ENCODE measurements around the gene IGSF6. TPM values are rescaled to one million over a fixed set of nuclear protein-coding genes. Genes with fewer than 3 reads are reported as not detected.

Gene IGSF6
- polyA plus RNA-seq, 1 of the 3 experiments (the other 2 are of a cell fraction), result not detected

DNA sequence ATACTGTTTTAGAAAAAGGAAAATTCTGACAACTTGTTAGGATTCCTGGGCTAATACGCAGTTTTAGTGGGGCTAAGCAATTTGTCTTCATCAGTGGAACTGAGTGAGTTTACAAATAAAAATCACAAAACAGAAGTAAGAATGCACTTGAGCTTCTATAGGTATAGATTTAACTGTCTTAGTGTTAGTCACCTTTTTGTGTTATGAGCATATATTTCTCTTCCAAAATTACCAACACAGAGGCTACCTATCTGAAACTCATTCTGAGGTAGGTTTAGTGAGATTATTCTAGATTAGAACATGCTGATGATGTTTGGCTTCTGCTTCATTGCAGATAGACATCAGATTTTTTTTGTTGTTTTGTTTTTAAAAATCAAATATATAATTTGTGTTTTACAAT lies 29.9 kb downstream of the IGSF6 start:
- H3K36me3 ChIP-seq (replicated peaks in 1 of 2; ENCODE audit: control insufficient read depth in 1 of 2, insufficient read depth in 2 of 2, low read length in 1 of 2), result peaks cover 10 to 32% of the 10 kb centered on the region in 2 experiments
- no peak for DNase-seq
- 97% methylated on average over 1 of the region's 1 CpG for WGBS (ENCODE audit: low lambda C conversion rate)
- CTCF ChIA-PET, result interaction anchor here (1.4 to 2.0 kb wide), 2 partner anchors 18 to 35 kb away, joined by 3 to 6 read pairs; no protein-coding TSS in a partner anchor
- no peak overlapping the region for H3K4me3 ChIP-seq (ENCODE audit: low read depth in 2 of 2, low read length in 1 of 2)
- no peaks in the 10 kb centered on the region for H3K9me3 ChIP-seq
- H4K20me1 ChIP-seq (ENCODE audit: insufficient read depth), result no peaks in the 10 kb centered on the region
- H3K4me1 ChIP-seq (ENCODE audit: control insufficient read depth in 1 of 2, insufficient read depth in 2 of 2, low read depth in 1 of 2, low read length in 1 of 2), result peaks cover 19 to 27% of the 10 kb centered on the region in 2 experiments
- no peak overlapping the region for H3K4me2 ChIP-seq
- POLR2A ChIA-PET, result no interaction called here
- no peak overlapping the region for H3K27ac ChIP-seq (ENCODE audit: low read depth in 2 of 2, low read length in 1 of 2)
- peaks cover 30% of the 10 kb centered on the region for H3F3A ChIP-seq (replicated peaks; ENCODE audit: insufficient read depth)
- no peak overlapping the region for H2AFZ ChIP-seq (ENCODE audit: low read depth)
- no peak overlapping the region for H3K9ac ChIP-seq
- peaks cover 65% of the 10 kb centered on the region for H3K79me2 ChIP-seq (ENCODE audit: insufficient read depth)
- TF ChIP-seq POLR2AphosphoS5 (IDR thresholded peaks at IDR 0.05; ENCODE audit: low read depth, low read length), result no peak
- H3K27me3 ChIP-seq (ENCODE audit: insufficient read depth), result no peaks in the 10 kb centered on the region
- no peaks in the 10 kb centered on the region for H3K9me2 ChIP-seq

DNA sequence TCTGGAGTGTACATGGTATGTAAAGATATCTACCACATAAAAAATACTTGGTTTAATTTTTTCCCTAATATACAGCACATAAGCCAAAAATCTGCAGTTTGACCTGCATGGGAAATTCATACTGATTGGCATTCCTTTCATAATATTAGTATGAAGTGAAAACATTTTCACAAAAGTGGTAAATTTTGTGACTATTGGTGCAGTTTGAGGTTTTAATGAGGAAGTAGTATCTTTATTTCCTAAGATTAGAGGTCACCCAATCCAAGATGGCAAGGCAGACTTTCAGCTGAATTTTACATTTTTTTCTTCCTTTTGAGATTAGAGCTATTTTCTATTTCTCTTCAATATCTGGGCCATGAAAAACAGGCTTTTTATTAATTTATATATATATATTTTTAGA lies 31.8 kb downstream of the IGSF6 start:
- Histone ChIP-seq H3K9ac (no peak overlapping the region), H3K79me2 (ENCODE audit: insufficient read depth) (peaks cover 83% of the 10 kb centered on the region)
- CTCF ChIA-PET, result interaction anchor here (0.8 to 2.2 kb wide), 3 partner anchors 9 to 20 kb away, joined by 3 to 6 read pairs (median 3); no protein-coding TSS in a partner anchor

More for the DNA sequence above, 31.8 kb downstream of the IGSF6 start:
- Histone ChIP-seq H3K27ac (ENCODE audit: low read depth in 2 of 2, low read length in 1 of 2) (peak overlapping the region in 1 of 2 experiments; percentile 88; a peak in 2 of 4 replicates), H3K9me2 (no peaks in the 10 kb centered on the region), H2AFZ (ENCODE audit: low read depth) (no peak overlapping the region), H3K36me3 (replicated peaks in 1 of 2; ENCODE audit: control insufficient read depth in 1 of 2, insufficient read depth in 2 of 2, low read length in 1 of 2) (peaks cover 10 to 32% of the 10 kb centered on the region in 2 experiments), H3K4me2 (no peak overlapping the region), H3K4me1 (ENCODE audit: control insufficient read depth in 1 of 2, insufficient read depth in 2 of 2, low read depth in 1 of 2, low read length in 1 of 2) (peaks cover 8 to 21% of the 10 kb centered on the region in 2 experiments), H3K4me3 (ENCODE audit: low read depth in 2 of 2, low read length in 1 of 2) (no peak overlapping the region), H3K9me3 (no peaks in the 10 kb centered on the region), H3K27me3 (ENCODE audit: insufficient read depth) (no peaks in the 10 kb centered on the region), H3F3A (replicated peaks; ENCODE audit: insufficient read depth) (peaks cover 13% of the 10 kb centered on the region), H4K20me1 (ENCODE audit: insufficient read depth) (no peaks in the 10 kb centered on the region)
- DNase-seq, result no peak
- TF ChIP-seq GATA2 (CRISPR knock-in tag; IDR thresholded peaks at IDR 0.05), result no peak
- TF ChIP-seq, protein P1, sequence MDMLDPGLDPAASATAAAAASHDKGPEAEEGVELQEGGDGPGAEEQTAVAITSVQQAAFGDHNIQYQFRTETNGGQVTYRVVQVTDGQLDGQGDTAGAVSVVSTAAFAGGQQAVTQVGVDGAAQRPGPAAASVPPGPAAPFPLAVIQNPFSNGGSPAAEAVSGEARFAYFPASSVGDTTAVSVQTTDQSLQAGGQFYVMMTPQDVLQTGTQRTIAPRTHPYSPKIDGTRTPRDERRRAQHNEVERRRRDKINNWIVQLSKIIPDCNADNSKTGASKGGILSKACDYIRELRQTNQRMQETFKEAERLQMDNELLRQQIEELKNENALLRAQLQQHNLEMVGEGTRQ (IDR thresholded peaks at IDR 0.05; ENCODE audit: borderline replicate concordance, low read depth, low read length), result no peak
- no peak for TF ChIP-seq FOXJ3 (CRISPR knock-in tag; IDR thresholded peaks at IDR 0.05)
- TF ChIP-seq RCOR1 (IDR thresholded peaks at IDR 0.05; ENCODE audit: low read length), result no peak
- no peak for TF ChIP-seq NRF1 (IDR thresholded peaks at IDR 0.05; ENCODE audit: low read depth, low read length)
- no peak for TF ChIP-seq NFIC (IDR thresholded peaks at IDR 0.05; ENCODE audit: borderline replicate concordance)
- no peak for TF ChIP-seq GABPA (IDR thresholded peaks at IDR 0.05; ENCODE audit: low read depth)
- no peak for TF ChIP-seq CHD2 (IDR thresholded peaks at IDR 0.05; ENCODE audit: low read length, partially characterized antibody)
- TF ChIP-seq FOXM1 (IDR thresholded peaks at IDR 0.05; ENCODE audit: low read depth), result no peak
- no peak for TF ChIP-seq YY1 (IDR thresholded peaks at IDR 0.05; ENCODE audit: low read depth)
- no peak for TF ChIP-seq JUND (IDR thresholded peaks at IDR 0.05)
- TF ChIP-seq ELF1 (IDR thresholded peaks at IDR 0.05), result no peak
- TF ChIP-seq TCF12 (IDR thresholded peaks at IDR 0.05), result no peak
- no peak for TF ChIP-seq TAF1 (IDR thresholded peaks at IDR 0.05; ENCODE audit: borderline replicate concordance, low read depth, low read length)
- no peak for TF ChIP-seq MXI1 (IDR thresholded peaks at IDR 0.05; ENCODE audit: low read depth, low read length)
- TF ChIP-seq, protein P2, sequence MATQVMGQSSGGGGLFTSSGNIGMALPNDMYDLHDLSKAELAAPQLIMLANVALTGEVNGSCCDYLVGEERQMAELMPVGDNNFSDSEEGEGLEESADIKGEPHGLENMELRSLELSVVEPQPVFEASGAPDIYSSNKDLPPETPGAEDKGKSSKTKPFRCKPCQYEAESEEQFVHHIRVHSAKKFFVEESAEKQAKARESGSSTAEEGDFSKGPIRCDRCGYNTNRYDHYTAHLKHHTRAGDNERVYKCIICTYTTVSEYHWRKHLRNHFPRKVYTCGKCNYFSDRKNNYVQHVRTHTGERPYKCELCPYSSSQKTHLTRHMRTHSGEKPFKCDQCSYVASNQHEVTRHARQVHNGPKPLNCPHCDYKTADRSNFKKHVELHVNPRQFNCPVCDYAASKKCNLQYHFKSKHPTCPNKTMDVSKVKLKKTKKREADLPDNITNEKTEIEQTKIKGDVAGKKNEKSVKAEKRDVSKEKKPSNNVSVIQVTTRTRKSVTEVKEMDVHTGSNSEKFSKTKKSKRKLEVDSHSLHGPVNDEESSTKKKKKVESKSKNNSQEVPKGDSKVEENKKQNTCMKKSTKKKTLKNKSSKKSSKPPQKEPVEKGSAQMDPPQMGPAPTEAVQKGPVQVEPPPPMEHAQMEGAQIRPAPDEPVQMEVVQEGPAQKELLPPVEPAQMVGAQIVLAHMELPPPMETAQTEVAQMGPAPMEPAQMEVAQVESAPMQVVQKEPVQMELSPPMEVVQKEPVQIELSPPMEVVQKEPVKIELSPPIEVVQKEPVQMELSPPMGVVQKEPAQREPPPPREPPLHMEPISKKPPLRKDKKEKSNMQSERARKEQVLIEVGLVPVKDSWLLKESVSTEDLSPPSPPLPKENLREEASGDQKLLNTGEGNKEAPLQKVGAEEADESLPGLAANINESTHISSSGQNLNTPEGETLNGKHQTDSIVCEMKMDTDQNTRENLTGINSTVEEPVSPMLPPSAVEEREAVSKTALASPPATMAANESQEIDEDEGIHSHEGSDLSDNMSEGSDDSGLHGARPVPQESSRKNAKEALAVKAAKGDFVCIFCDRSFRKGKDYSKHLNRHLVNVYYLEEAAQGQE (IDR thresholded peaks at IDR 0.05; ENCODE audit: low read depth, low read length), result no peak
- TF ChIP-seq EP300 (IDR thresholded peaks at IDR 0.05; ENCODE audit: borderline replicate concordance in 1 of 2, low read depth in 1 of 2, low read length in 1 of 2), result no peak
- TF ChIP-seq, protein P3, sequence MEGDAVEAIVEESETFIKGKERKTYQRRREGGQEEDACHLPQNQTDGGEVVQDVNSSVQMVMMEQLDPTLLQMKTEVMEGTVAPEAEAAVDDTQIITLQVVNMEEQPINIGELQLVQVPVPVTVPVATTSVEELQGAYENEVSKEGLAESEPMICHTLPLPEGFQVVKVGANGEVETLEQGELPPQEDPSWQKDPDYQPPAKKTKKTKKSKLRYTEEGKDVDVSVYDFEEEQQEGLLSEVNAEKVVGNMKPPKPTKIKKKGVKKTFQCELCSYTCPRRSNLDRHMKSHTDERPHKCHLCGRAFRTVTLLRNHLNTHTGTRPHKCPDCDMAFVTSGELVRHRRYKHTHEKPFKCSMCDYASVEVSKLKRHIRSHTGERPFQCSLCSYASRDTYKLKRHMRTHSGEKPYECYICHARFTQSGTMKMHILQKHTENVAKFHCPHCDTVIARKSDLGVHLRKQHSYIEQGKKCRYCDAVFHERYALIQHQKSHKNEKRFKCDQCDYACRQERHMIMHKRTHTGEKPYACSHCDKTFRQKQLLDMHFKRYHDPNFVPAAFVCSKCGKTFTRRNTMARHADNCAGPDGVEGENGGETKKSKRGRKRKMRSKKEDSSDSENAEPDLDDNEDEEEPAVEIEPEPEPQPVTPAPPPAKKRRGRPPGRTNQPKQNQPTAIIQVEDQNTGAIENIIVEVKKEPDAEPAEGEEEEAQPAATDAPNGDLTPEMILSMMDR (IDR thresholded peaks at IDR 0.05), result no peak
- TF ChIP-seq, protein P4, sequence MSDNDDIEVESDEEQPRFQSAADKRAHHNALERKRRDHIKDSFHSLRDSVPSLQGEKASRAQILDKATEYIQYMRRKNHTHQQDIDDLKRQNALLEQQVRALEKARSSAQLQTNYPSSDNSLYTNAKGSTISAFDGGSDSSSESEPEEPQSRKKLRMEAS (IDR thresholded peaks at IDR 0.05; ENCODE audit: low read depth), result no peak
- POLR2A ChIA-PET, result interaction anchor here (1.0 kb wide), 1 partner anchor 34 kb away, joined by 5 read pairs; no protein-coding TSS in a partner anchor
